WI38 (cell line): ENCODE data around the gene EPHB6.

Experiments
- H3K4me3 ChIP-seq: 2 replicates; pipeline ENCODE4 v1.5.1; 2011; ENCODE audit warnings: low read depth, mild to moderate bottlenecking, control low read depth, low read length
- CTCF ChIP-seq: IDR thresholded peaks from 2 replicates; pipeline ENCODE4 v1.5.1; 2012; ENCODE audit warnings: low read depth, mild to moderate bottlenecking, control low read depth, low read length

The EPHB6 gene

DNA sequence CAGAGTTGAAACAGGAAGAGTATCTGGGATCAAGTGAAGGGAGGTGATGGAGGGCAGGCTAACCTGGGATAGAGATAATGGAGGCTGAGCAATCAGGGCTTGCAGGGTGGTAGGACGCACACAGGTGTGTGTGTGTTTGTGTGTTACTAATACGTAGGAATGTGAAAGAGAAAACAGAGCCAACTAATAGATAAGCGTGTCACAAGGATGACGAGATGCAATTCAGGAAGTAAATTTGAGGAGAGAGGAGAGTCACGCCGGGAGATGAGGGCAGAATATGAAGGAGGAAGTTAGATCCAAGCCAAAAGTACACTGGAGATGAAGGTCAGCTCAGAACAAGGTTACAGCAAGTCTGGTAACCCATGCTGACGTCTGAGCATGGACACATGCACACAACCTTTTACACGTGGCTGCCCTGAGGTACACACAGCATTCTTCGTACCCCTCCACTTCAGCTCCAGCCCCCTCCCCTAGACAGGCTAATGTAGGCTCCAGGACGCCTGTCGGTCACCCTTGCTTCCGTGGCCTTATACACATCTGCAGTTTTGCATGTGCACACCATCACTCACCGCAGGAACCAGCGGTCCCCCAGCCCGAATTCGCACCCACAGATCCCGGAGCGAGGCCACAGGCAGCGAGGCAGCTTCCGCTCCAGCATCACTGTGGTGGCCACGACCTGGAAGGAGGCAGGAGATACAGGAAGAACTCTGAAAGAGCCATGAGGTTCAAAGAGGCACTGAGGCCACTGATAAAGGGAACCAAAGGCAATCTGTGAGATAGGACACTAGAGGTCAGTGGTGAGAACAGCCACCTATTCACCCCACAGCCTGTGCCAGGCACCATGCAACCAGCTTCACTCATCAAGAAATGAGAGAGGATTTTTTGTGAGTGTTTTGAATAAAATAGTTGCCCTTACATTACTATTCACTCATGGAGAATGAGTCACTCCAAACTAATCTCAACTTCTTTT, 54.3 kb downstream of the EPHB6 start:
- H3K4me3 ChIP-seq, result no peak overlapping the region
- TF ChIP-seq CTCF, result no peak

GRCh38 chr7:142910031-142910433, 55.2 kb downstream of the EPHB6 start:
- no peak overlapping the region for H3K4me3 ChIP-seq
- TF ChIP-seq CTCF, result no peak

- no peak for TF ChIP-seq CTCF
- no peak overlapping the region for H3K4me3 ChIP-seq
Observed at GRCh38 chr7:142910481-142910880, 55.6 kb downstream of the EPHB6 start.

GRCh38 chr7:142913051-142913450, 58.2 kb downstream of the EPHB6 start:
- H3K4me3 ChIP-seq, result no peak overlapping the region
- TF ChIP-seq CTCF, result no peak

DNA sequence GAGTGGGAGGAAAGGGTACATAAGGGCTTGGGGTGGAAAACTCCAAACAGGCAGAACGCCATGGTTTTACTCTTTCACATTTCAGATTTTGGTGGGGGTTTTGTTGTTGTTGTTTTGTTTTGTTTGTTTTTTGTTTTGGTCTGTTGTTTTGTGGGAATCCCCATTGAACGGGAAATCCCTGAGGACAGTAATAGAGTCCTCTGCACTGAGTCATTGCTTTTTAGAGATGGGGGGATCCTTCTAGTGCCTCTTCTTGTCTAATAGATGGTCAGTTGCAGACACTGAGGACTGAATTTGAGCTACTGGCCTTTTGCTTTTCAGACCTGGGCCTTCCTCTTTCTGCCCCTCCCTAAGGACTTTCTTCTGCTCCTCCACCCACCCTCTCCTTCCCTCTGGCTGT, 58.7 kb downstream of the EPHB6 start:
- H3K4me3 ChIP-seq, result no peak overlapping the region
- no peak for TF ChIP-seq CTCF

DNA sequence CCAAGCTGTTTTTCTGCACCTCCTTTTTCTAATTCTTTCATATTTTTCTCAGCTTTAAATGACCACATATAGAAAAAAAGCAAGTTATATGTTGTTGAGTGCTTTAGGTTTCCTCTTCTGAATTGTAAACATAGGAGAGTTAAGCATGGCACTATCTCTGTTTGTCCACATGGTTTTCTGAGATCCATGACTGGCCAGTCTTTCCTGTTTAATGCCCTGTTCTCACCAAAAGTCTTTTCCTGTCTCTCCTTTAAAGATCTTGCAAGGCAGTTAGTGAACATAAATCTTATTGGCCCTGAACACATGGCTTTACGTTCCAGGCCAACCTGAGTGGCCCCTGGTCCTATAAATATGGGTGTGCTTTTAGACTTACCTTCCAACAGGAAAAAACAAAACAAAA, 59.2 kb downstream of the EPHB6 start:
- no peak overlapping the region for H3K4me3 ChIP-seq
- TF ChIP-seq CTCF, result no peak

DNA sequence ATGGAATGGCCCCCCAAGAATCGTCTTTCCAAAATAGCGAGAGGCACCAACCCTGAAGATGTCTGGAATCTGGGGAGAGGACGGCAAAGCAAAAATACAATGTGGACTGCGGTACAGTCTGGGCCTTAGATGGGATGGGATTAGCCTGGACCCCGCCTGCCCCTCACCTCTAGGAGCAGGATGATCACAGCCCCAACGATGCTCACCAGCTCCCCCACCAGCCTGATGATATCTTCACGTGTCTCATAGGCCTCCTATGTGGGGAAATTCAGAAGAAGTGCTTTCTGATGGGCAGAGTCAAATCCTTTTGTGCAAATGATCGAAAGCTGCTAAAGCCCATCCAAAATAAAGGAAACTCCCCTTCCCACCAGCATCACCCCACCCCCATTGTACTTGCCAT, 60.4 kb downstream of the EPHB6 start:
- H3K4me3 ChIP-seq, result no peak overlapping the region
- TF ChIP-seq CTCF, result no peak
